Skin of body (tissue), 2 donors: Measurements from ENCODE around the gene RELT. TPM values are rescaled to one million over a fixed set of nuclear protein-coding genes. Genes with fewer than 3 reads are reported as not detected.

Experiments used
- DNase-seq: peaks from one replicate; lab custom pipeline; 2025; lab: John Stamatoyannopoulos, UW
- total RNA-seq: library from RNA; depleted of rRNA; stranded (reverse); fragments of >200 nt; gene quantifications from one replicate; pipeline ENCODE4 v1.2.3, GENCODE V29; 2014

The RELT gene
- total RNA-seq, 1 donor from 2014 or later: 4.3 TPM

DNA sequence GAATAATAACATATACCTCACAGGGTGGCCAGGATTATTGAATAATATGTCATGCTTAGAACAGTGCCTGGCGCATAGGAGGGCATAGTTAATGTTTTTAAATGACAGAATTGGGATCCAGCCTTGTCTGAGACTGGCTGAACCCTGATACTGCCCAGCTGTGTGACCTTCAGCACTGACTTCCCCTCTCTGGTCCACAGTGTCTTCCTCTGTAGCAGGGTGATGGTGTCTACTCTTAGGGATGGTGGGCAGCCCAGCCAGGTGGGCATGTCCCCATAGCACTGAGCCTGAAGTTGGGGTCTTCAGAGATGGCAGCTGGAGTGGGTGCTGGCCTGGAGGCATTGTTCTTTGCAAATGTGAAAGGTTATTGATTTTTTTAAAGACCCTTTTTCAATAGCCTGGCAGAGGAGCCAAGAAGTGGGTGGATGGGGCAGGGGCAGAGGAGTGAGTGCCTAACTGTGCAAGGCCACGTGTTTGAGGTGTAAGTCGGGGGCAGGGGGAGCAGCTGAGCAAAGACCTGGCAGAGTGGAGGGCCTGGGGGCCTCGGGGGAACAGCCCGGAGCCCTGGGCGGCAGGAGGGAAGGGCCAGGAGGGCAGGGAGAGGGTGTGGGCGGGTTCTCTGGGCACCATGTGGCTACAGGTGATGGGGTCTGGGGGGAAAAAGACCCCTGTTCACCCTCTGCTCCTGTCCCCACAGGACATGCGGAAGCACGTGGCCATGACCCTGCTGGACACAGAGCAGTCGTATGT lies 29.8 kb upstream of the RELT start:
- no peak for DNase-seq

DNA sequence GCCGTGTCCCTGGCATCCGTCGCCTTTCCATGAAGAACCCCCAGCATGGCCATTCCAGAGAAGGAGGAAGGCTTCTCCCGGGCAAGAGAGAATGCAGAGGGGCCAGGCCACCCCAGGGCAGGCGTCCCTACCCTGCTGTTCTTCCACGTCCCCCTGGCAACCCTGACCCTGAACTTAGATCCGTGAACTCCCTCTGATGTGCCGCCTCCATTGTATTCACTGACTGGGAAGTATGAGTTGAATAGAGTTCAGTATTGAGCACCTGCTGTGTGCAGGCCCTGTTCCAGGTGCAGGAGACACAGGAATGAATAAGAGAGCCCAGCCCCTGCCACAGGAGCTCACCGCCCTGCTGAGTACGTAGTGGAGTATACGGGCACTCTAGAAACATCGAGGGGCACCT lies 29.1 kb upstream of the RELT start:
- DNase-seq: no peak

DNA sequence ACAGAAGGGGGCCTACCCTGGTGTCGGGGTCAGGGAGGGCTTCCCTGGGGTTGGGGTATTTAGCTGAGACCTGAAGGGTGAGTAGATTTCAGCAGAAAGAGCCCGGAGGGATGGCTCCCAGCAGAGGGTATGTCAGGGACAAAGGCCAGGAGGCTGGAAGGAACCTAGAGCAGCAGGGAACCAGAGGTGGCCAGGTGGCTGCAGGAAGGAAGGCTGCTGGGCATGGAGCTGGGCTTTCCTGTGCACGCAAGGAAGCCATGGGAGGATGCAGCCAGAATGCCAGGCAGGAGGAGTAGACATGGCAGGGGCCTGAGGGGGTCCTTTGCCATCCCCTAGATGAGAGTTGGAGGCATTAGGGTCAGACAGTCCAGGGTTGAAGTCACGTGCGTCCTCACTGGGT lies 27.4 kb upstream of the RELT start:
- no peak for DNase-seq

DNA sequence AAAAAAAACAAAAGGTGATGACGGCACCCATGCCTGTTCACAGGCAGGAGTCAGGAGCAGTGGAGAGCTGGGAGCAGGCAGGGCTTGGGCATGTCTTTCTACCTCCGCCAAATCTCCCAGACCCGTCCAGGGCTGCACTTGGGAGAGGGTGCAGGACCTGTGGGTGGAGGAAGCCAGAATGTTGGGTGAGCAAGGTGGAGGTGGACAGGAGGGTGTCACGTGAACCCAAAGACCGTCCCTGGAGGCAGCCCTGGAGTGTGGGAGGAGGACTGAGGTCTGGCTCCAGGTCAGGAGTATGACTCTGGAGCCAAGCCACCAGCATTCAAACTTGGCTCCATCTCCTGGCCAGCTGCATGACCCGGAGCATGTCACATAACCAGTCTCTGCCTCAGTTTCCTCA lies 26.6 kb upstream of the RELT start:
- DNase-seq: no peak

DNA sequence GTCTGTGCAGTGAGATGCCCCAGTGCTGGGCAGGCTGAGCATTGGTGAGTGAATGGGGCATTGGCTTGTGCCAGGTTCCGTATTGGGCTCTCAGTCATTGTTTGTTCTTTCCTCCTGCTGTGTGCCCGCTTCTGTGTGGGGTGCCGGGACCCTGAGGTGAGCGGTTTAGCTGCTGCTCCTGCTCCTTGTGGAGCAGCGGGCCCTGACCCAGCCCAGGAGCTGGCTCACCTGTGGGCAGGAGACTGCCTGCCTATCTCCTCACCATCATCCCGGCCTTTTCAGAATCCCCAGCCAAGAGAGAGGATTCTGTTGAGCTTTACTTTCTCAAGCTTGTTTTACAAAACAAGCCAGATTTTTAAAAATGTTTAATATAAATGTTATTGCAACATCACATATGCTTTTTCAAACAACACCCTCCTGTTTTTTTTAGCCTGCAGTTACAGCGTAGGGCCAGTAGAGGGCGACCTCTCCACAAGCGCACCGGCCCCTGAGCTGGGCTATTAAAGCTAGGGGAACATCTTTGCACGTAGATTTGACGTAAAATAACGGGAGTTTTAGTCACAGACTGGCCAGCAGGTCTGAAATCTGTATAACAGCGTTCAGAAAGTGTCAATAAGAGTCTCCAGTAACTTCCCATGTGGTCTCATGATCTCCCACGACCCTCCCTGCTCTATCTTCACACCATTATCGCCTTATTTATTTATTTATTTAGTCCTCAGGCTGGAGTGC lies 25.1 kb upstream of the RELT start:
- DNase-seq: peak; percentile 78

DNA sequence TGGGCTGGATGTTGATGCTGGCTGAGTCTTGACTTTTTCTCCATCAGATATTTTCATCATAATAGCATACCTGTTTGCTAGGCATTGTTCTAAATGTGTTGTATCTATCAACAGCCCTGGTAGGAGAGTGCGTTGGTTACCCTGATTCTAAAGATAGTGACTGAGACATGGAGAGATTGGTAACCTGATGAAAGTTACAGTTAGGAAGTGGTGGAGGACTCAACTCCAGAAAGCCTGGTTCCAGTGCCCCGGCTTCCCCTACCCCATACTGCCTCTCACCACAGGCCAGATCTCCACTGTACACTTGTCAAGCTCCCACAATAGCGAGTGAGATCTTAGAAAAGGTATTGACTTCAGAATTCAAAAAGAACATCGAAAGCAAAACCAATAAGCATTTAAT lies 22.8 kb upstream of the RELT start:
- DNase-seq: no peak

DNA sequence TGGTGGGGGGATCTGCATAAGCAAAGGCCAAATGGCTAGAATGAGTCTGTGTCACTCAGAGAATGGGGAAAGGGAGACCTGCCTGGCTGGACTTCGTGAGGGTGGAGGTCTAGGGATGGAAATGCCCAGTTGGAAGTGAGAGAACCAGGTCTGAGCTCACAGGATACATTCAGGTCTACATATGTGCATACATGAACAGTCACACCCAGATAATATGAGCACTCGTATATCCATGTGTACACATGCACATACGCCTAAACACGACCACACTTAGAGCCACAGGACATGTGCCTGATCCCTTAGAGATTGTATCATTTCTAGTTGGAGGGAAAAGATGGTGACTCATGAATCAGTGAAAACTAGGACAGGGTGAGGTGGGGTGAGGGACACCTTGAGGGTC lies 21.1 kb upstream of the RELT start:
- DNase-seq: no peak

DNA sequence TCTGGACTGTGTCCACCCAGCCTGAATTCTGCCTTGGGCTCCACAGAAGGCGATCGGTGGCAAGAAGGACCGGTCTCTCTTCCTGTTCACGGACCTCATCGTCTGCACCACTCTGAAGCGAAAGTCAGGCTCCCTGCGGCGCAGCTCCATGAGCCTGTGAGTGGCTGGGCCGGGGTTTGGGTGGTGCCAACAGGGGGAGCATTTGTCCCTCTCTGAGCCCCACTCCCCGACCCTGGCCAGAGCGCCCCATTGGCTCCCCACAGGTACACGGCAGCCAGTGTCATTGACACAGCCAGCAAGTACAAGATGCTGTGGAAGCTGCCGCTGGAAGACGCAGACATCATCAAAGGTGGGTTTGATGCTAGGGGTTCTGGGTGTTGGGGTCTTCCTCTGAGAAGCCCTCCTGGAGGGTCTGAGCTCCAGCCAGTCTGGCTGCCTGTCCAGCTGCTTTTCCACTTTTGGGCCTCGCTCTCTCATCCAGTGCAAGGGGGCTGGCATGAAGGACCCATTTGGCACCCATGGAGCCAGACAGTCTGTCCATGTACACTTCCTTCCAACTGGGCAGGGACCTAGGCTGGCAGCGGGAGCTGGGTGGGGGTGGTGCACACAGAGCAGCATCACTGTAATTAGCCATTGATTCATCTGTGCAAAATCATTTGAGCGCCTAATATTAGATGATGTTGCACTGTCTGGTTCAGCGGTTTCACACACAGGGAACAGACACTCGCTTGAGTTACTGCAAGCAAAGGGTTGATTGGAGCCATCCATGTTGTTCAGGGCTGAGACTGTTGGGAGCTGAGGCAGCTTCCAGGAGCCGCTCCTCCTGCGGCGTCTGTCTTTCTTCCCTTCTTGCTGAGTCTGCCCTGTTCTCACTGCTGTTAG lies 19.0 kb upstream of the RELT start:
- no peak for DNase-seq

DNA sequence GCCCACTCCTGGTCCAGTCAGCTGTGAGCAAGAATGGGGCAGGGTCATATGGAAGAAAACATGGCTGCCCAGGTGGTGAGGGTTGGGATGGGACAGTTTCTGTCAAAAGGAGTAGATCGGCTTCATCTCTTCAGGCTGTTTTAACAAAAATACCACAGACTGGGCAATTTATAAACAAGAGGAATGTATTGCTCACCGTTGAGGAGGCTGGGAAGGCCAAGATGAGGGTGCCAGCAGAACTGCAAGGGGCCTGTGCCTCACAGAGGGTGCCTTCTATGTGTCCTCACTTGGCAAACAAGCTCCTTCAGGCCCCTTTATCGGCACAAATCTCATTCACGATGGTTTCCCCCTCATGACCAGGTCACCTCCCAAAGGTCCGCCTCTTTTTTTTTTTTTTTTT lies 18.1 kb upstream of the RELT start:
- no peak for DNase-seq

DNA sequence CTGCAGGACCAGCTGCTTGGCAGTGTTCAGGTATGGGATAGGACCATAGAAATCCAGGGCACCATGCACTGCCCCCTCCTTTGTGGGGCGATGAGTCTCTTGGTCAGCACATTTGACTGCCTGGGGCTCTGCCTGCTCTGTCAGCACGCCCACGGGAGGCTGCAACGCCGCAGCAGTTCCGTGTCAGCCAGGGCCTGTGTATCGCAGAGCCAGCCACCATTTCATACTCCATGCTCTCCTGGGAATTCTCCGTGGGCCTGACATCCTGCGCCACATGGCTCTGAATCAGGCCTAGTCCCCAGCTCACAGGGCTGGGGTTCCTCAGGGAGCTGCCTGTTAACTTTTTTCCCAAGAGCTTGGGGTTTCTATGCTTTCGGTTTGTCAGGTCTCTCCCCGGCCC lies 16.9 kb upstream of the RELT start:
- no peak for DNase-seq

DNA sequence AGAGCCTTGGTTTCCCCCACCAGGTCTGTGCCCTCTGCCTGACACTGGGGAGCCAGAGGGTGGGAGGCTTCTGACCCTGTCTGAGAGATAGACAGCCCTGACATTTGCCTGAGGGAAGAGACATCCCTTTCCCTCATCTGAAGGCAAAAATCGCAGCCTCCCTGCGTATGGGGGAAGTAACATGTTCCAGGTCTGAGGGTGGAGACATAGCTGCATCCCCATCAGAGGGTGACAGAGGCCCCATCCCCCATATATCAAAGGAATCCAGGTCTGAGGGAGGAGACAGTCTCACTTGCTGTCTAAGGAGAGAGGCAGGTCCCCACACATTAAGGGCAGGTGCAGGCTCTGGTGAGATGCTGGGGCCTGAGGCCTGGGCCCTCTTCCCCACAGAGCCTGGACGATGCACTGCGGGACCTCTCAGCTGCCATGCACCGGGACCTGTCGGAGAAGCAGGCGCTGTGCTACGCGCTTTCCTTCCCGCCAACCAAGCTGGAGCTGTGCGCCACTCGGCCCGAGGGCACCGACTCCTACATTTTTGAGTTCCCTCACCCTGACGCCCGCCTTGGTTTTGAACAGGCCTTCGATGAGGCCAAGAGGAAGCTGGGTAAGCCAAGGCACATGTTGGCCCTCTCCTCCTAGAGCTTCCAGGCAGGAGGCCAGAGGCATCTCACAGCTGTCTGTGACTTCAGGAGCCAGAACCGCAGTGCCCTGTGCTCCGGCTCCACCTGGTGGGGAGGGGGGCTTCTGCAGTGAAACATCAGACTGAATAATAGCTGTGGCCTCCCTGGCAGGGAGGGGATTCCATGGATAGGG lies 16.1 kb upstream of the RELT start:
- DNase-seq: no peak

DNA sequence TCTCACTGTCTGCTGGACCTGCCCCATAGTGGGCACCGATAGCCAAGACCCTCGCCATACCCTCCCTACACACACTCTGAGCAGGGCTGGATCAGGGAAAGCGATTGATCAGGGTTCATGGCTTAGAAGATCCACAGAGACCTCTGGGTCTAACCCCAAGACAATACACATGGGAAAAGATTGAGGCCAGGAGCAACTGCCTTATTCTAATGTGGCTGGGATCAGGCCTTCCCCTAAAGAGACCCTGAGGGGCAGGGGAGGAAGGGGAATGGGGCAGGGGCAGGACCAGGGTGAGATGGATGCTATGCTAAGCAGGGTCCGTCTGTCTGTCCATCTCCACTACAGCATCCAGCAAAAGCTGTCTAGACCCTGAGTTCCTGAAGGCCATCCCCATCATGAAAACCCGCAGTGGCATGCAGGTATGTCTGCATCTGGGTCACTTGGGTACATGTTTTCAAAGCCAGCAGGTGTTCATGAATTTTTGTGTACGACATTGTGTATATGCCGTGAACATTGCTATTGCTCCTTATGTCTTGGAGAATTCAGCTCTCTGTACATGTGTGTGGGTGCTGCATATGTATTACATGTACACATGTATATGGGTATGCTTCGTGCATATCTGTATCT lies 15.3 kb upstream of the RELT start:
- DNase-seq: no peak

DNA sequence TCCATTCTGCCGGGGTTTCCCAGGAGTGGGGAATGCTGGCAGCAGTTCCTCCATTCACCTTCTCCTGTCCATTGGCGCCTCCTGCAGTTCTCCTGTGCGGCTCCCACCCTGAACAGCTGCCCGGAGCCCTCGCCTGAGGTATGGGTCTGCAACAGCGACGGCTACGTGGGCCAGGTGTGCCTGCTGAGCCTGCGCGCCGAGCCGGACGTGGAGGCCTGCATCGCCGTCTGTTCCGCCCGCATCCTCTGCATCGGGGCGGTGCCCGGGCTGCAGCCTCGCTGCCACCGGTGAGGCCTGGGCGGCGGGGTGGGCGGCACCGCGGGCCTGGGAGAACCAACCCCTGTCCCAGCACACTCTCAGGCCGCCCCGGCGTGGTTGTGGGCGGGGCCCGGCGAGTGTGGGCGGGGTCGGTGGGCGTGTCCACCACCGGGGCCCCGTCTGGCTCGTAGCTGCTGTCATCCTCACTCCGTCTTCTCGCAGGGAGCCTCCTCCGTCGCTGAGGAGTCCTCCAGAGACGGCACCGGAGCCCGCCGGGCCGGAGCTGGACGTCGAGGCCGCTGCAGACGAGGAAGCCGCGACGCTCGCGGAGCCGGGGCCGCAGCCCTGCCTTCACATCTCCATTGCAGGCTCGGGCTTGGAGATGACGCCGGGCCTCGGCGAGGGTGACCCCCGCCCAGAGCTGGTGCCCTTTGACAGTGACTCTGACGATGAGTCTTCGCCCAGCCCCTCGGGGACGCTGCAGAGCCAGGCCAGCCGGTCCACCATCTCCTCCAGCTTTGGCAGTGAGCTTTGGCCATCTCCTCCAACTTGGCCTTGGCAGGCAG lies 14.0 kb upstream of the RELT start:
- DNase-seq: no peak

DNA sequence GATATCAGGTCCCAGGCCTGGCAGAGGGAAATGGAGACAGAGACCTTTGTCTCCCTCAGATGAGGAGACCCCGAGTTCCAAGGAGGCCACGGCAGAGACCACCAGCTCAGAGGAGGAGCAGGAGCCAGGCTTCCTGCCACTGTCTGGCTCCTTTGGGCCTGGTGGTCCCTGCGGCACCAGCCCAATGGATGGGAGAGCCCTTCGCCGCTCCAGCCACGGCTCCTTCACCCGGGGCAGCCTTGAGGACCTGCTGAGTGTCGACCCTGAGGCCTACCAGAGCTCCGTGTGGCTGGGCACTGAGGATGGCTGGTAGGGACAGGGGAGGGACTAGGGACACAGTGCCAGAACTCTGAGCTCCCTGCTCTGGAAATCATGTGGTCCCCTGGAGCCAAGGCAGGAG lies 13.1 kb upstream of the RELT start:
- no peak for DNase-seq

DNA sequence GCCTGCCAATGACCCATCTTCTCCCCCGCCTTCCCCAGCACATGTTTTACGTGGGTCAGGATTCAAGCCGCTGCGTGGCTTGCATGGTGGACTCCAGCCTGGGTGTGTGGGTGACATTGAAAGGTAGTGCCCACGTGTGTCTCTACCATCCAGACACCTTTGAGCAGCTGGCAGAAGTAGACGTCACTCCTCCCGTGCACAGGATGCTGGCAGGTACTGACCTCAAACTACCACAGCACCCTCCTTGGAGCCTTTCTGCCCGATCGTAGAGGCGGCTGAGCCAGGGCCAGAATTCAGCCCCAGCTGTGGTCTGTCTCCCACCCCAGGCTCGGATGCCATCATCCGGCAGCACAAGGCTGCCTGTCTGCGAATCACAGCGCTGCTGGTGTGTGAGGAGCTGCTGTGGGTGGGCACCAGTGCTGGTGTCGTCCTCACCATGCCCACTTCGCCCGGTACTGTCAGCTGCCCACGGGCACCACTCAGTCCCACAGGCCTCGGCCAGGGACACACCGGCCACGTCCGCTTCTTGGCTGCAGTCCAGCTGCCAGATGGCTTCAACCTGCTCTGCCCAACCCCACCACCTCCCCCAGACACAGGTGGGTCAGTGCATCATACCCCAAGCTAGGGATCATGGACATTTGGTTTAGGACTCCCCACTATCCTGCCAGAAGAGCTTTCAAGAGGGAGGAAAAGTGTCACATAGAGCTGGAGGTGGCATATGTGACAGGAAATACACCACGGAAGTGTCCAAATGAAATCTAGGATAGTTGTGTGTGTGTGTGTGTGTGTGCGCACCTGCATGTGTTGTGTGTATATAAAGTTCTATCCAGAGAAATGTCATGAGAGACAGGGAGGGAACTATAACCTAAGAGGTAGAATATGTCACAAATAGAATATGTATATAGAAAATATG lies 10.6 kb upstream of the RELT start:
- DNase-seq: no peak

DNA sequence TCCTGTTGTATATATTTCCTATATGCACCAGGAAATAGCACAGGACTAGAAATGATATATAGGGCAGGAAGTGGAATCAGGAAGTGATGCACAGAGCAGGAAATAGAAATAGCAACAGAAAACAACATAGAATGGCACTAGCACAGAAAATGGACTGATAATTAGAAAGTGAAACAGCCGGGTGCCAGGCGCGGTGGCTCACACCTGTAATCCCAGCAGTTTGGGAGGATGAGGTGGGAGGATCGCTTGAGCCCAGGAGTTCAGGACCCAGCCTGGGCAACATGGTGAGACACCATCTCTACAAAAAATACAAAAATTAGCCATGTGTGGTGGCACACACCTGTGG lies 10.0 kb upstream of the RELT start:
- no peak for DNase-seq

DNA sequence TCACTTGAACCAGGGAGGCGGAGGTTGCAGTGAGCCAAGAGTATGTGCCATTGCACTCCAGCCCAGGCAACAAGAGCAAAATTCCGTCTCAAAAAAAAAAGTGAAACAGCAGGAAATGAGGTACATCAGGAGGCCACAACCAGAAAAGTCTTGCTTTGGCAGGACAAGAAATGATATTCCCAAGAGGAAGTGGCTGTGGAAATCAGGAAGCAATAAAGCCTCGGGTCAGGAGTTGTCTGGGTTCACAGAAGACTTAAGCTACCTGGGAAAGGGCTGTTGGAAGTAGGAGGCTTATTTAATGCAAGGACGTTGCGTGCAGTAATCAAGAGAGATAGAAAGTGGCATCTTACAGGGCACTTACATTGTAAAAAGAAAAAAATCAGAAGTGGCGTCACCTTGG lies 9.2 kb upstream of the RELT start:
- no peak for DNase-seq

DNA sequence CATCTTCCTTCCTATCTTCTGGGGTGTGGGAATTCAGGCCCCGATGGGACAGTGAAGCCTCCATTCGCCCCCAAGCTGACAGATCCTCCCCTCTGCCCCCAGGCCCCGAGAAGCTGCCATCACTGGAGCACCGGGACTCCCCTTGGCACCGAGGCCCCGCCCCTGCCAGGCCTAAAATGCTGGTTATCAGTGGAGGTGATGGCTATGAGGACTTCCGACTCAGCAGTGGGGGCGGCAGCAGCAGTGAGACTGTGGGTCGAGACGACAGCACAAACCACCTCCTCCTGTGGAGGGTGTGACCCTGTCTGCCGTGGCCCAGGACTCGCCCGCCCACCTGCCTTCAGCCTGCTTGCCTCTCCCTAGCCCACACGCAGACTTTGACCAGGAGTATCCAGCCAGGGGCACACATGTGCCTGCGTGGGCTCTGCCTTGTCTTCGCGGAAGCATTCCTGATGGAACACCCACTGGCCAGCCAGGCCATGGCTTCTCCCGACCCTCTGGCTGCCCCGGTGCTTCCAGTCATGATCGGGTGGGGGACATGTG lies 8.6 kb upstream of the RELT start:
- no peak for DNase-seq
